HEK293 (cell line): ENCODE data around the gene CDON.

Experiments used
- CTCF ChIA-PET: fragments of 350-600 bp; formaldehyde crosslinking; extraction: SDS; loops from one replicate; lab custom pipeline; 2021; ENCODE audit warnings: antibody characterized with exemption; lab: Yijun Ruan, JAX
- POLR2A ChIA-PET: fragments of 300-600 bp; formaldehyde crosslinking; extraction: SDS; loops from one replicate; lab custom pipeline; 2020; ENCODE audit warnings: antibody characterized with exemption, inconsistent platforms; lab: Yijun Ruan, JAX
- H3K27ac ChIP-seq: fragments of 200-500 bp; sonication (Bioruptor generic); 2 replicates; pipeline ENCODE4 v1.5.1; 2014; ENCODE audit warnings: low read depth, low read length, control low read depth, inconsistent platforms; ENCODE audit errors: extremely low read depth
- H3K36me3 ChIP-seq, 2 experiments: fragments of 200-500 bp in 1 of 2; sonication (Bioruptor generic) in 1 of 2; 1 replicate in 1 of 2; 2 replicates in 1 of 2; pipeline ENCODE4 v1.5.1; 2014 to 2017; ENCODE audit warnings: inconsistent platforms in 2 of 2, low read length in 2 of 2; ENCODE audit not compliant: control insufficient read depth in 2 of 2, insufficient read depth in 1 of 2
- H3K4me1 ChIP-seq: fragments of 200-500 bp; sonication (Bioruptor generic); 2 replicates; pipeline ENCODE4 v1.5.1; 2014; ENCODE audit warnings: mild to moderate bottlenecking, low read length, inconsistent platforms; ENCODE audit not compliant: control insufficient read depth, insufficient read depth
- H3K4me3 ChIP-seq: 2 replicates; pipeline ENCODE4 v1.5.1; 2011; ENCODE audit warnings: low read depth, mild to moderate bottlenecking, control low read depth, low read length, moderate library complexity
- H3K9me3 ChIP-seq: fragments of 200-500 bp; sonication (Bioruptor generic); 2 replicates; pipeline ENCODE4 v1.5.1; 2014; ENCODE audit warnings: low read depth, low read length, inconsistent platforms; ENCODE audit not compliant: control insufficient read depth, insufficient read depth
- GLIS1 ChIP-seq: fragments of 450-650 bp; formaldehyde crosslinking; IDR thresholded peaks from 2 replicates; pipeline ENCODE4 v1.5.1; 2016; ENCODE audit warnings: missing biosample characterization, missing genetic modification characterization
- KLF7 ChIP-seq: fragments of 450-650 bp; formaldehyde crosslinking; IDR thresholded peaks from 2 replicates; pipeline ENCODE4 v1.5.1; 2016; ENCODE audit warnings: missing biosample characterization, missing genetic modification characterization, borderline replicate concordance
- KLF8 ChIP-seq: fragments of 450-650 bp; formaldehyde crosslinking; IDR thresholded peaks from 2 replicates; pipeline ENCODE4 v1.5.1; 2016; ENCODE audit warnings: missing biosample characterization, missing genetic modification characterization
- ZBTB20 ChIP-seq: fragments of 450-650 bp; formaldehyde crosslinking; IDR thresholded peaks from 2 replicates; pipeline ENCODE4 v1.5.1; 2016; ENCODE audit warnings: missing biosample characterization, missing genetic modification characterization
- ZBTB8A ChIP-seq: fragments of 450-650 bp; formaldehyde crosslinking; IDR thresholded peaks from 2 replicates; pipeline ENCODE4 v1.5.1; 2016; ENCODE audit warnings: missing biosample characterization, missing genetic modification characterization
- ZNF311 ChIP-seq: fragments of 450-650 bp; formaldehyde crosslinking; IDR thresholded peaks from 2 replicates; pipeline ENCODE4 v1.5.1; 2017; ENCODE audit warnings: missing biosample characterization, missing genetic modification characterization, borderline replicate concordance
- ZNF510 ChIP-seq: fragments of 450-650 bp; formaldehyde crosslinking; IDR thresholded peaks from 2 replicates; pipeline ENCODE4 v1.5.1; 2018; ENCODE audit warnings: mild to moderate bottlenecking, missing genetic modification characterization, missing biosample characterization; ENCODE audit not compliant: insufficient replicate concordance
- ZNF558 ChIP-seq: fragments of 450-650 bp; formaldehyde crosslinking; IDR thresholded peaks from 2 replicates; pipeline ENCODE4 v1.5.1; 2016; ENCODE audit warnings: missing biosample characterization, missing genetic modification characterization
- ZNF571 ChIP-seq: fragments of 450-650 bp; formaldehyde crosslinking; IDR thresholded peaks from 2 replicates; pipeline ENCODE4 v1.5.0; 2017; ENCODE audit warnings: missing biosample characterization, missing genetic modification characterization
- ZNF626 ChIP-seq: fragments of 450-650 bp; sonication (Bioruptor Pico); formaldehyde crosslinking; IDR thresholded peaks from 2 replicates; pipeline ENCODE4 v1.5.1; 2018; ENCODE audit warnings: missing biosample characterization, missing genetic modification characterization, inconsistent platforms
- ZNF658 ChIP-seq: fragments of 450-650 bp; formaldehyde crosslinking; IDR thresholded peaks from 2 replicates; pipeline ENCODE4; 2016; ENCODE audit warnings: missing biosample characterization, missing genetic modification characterization
- ZNF677 ChIP-seq: fragments of 450-650 bp; IDR thresholded peaks from 2 replicates; pipeline ENCODE4 v1.5.0; 2018; ENCODE audit warnings: missing biosample characterization, mild to moderate bottlenecking, missing genetic modification characterization, moderate library complexity
- ZNF768 ChIP-seq: fragments of 450-650 bp; formaldehyde crosslinking; IDR thresholded peaks from 2 replicates; pipeline ENCODE4 v1.5.1; 2018; ENCODE audit warnings: missing biosample characterization, mild to moderate bottlenecking, missing genetic modification characterization
- ZNF776 ChIP-seq: fragments of 450-650 bp; formaldehyde crosslinking; IDR thresholded peaks from 2 replicates; pipeline ENCODE4 v1.5.0; 2017; ENCODE audit warnings: missing biosample characterization, missing genetic modification characterization, borderline replicate concordance
- ZNF830 ChIP-seq: fragments of 450-650 bp; IDR thresholded peaks from 2 replicates; pipeline ENCODE4 v1.5.0; 2018; ENCODE audit warnings: missing biosample characterization, missing genetic modification characterization, low read depth, mild to moderate bottlenecking, moderate library complexity
- ZSCAN30 ChIP-seq: fragments of 450-650 bp; IDR thresholded peaks from 2 replicates; pipeline ENCODE4 v1.5.1; 2018; ENCODE audit warnings: missing biosample characterization, mild to moderate bottlenecking, missing genetic modification characterization, moderate library complexity
- TF ChIP-seq, protein P1 (sequence below): fragments of 450-650 bp; formaldehyde crosslinking; IDR thresholded peaks from 2 replicates; pipeline ENCODE4 v1.5.1; 2016; ENCODE audit warnings: missing biosample characterization, missing genetic modification characterization, borderline replicate concordance
- TF ChIP-seq, protein P2 (sequence below): fragments of 450-650 bp; formaldehyde crosslinking; IDR thresholded peaks from 2 replicates; pipeline ENCODE4 v1.5.1; 2016; ENCODE audit warnings: missing biosample characterization, missing genetic modification characterization
- TF ChIP-seq, protein P3 (sequence below): fragments of 450-650 bp; formaldehyde crosslinking; IDR thresholded peaks from 2 replicates; pipeline ENCODE4 v1.5.1; 2017; ENCODE audit warnings: missing biosample characterization, missing genetic modification characterization
- TF ChIP-seq, protein P4 (sequence below): fragments of 450-650 bp; formaldehyde crosslinking; IDR thresholded peaks from 2 replicates; pipeline ENCODE4 v1.5.1; 2017; ENCODE audit warnings: missing biosample characterization, missing genetic modification characterization
- TF ChIP-seq, protein P5 (sequence below): fragments of 450-650 bp; formaldehyde crosslinking; optimal IDR thresholded peaks from 2 replicates; pipeline ENCODE3; 2016; ENCODE audit warnings: missing biosample characterization, mild to moderate bottlenecking, missing genetic modification characterization
- TF ChIP-seq, protein P6 (sequence below): fragments of 450-650 bp; formaldehyde crosslinking; IDR thresholded peaks from 2 replicates; pipeline ENCODE4 v1.5.1; 2016; ENCODE audit warnings: missing biosample characterization, missing genetic modification characterization

The CDON gene

DNA sequence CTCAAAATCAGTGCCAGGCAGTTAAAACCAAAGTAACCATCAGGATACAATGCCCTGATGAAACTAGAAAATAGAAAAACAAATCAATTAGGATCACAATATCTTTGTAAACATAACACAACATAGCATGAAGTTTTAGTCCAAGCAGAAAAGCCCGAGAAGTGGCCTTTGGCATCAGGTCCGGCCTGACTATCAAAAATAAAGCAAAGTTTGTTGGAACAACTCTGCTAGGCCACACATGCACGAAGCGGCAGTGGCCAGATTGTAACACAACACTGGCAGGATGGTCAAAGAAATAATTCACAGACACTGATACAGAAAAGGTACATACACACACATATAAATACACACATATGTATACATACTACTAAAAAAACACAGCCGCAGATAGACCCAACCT, 26.9 kb downstream of the CDON start (continued):
- TF ChIP-seq, protein P1, sequence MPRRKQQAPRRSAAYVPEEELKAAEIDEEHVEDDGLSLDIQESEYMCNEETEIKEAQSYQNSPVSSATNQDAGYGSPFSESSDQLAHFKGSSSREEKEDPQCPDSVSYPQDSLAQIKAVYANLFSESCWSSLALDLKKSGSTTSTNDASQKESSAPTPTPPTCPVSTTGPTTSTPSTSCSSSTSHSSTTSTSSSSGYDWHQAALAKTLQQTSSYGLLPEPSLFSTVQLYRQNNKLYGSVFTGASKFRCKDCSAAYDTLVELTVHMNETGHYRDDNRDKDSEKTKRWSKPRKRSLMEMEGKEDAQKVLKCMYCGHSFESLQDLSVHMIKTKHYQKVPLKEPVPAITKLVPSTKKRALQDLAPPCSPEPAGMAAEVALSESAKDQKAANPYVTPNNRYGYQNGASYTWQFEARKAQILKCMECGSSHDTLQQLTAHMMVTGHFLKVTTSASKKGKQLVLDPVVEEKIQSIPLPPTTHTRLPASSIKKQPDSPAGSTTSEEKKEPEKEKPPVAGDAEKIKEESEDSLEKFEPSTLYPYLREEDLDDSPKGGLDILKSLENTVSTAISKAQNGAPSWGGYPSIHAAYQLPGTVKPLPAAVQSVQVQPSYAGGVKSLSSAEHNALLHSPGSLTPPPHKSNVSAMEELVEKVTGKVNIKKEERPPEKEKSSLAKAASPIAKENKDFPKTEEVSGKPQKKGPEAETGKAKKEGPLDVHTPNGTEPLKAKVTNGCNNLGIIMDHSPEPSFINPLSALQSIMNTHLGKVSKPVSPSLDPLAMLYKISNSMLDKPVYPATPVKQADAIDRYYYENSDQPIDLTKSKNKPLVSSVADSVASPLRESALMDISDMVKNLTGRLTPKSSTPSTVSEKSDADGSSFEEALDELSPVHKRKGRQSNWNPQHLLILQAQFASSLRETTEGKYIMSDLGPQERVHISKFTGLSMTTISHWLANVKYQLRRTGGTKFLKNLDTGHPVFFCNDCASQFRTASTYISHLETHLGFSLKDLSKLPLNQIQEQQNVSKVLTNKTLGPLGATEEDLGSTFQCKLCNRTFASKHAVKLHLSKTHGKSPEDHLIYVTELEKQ (tag by site-specific recombination): no peak
- TF ChIP-seq ZBTB20 (tag by site-specific recombination) (no peak), ZNF830 (tag by site-specific recombination) (no peak), ZNF768 (no peak), ZNF311 (tag by site-specific recombination) (no peak), ZNF776 (tag by site-specific recombination) (no peak), ZNF558 (tag by site-specific recombination) (no peak)
- TF ChIP-seq, protein P2, sequence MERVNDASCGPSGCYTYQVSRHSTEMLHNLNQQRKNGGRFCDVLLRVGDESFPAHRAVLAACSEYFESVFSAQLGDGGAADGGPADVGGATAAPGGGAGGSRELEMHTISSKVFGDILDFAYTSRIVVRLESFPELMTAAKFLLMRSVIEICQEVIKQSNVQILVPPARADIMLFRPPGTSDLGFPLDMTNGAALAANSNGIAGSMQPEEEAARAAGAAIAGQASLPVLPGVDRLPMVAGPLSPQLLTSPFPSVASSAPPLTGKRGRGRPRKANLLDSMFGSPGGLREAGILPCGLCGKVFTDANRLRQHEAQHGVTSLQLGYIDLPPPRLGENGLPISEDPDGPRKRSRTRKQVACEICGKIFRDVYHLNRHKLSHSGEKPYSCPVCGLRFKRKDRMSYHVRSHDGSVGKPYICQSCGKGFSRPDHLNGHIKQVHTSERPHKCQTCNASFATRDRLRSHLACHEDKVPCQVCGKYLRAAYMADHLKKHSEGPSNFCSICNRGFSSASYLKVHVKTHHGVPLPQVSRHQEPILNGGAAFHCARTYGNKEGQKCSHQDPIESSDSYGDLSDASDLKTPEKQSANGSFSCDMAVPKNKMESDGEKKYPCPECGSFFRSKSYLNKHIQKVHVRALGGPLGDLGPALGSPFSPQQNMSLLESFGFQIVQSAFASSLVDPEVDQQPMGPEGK (tag by site-specific recombination): no peak

DNA sequence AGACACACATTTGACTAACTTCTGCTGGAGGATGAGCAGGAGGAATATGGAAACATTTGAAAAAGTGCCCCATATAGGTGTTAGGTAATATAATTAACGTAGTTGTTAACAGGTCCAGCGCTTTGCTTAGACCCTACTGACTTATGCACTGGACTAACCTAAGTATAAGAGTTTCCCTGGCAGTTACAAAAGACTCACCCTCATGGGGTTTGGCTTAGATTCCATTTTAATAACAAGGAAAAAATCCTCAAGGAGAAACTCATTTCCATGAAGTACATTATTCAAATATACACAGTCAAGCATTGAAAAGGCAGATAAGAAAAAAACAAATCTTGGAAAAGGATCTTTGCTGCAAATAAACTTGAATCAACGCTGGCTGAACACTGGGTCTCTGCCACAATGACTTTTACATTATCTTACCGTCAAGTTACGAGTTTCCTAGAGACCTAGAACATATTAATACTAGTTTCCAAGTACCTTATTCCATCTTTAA, 27.7 kb downstream of the CDON start:
- no peaks in the 10 kb centered on the region for H3K4me1 ChIP-seq
- H3K9me3 ChIP-seq: no peaks in the 10 kb centered on the region
- CTCF ChIA-PET: no interaction called here
- H3K27ac ChIP-seq: no peak overlapping the region
- no peaks in the 10 kb centered on the region for H3K36me3 ChIP-seq
- no peak overlapping the region for H3K4me3 ChIP-seq
- POLR2A ChIA-PET: no interaction called here
- TF ChIP-seq GLIS1 (tag by site-specific recombination): no peak
- TF ChIP-seq ZNF658: no peak
- TF ChIP-seq, protein P3, sequence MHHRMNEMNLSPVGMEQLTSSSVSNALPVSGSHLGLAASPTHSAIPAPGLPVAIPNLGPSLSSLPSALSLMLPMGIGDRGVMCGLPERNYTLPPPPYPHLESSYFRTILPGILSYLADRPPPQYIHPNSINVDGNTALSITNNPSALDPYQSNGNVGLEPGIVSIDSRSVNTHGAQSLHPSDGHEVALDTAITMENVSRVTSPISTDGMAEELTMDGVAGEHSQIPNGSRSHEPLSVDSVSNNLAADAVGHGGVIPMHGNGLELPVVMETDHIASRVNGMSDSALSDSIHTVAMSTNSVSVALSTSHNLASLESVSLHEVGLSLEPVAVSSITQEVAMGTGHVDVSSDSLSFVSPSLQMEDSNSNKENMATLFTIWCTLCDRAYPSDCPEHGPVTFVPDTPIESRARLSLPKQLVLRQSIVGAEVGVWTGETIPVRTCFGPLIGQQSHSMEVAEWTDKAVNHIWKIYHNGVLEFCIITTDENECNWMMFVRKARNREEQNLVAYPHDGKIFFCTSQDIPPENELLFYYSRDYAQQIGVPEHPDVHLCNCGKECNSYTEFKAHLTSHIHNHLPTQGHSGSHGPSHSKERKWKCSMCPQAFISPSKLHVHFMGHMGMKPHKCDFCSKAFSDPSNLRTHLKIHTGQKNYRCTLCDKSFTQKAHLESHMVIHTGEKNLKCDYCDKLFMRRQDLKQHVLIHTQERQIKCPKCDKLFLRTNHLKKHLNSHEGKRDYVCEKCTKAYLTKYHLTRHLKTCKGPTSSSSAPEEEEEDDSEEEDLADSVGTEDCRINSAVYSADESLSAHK (tag by site-specific recombination): no peak
- no peak for TF ChIP-seq ZSCAN30
- TF ChIP-seq ZNF626 (tag by site-specific recombination): no peak
- no peak for TF ChIP-seq ZNF510 (tag by site-specific recombination)
- TF ChIP-seq, protein P4, sequence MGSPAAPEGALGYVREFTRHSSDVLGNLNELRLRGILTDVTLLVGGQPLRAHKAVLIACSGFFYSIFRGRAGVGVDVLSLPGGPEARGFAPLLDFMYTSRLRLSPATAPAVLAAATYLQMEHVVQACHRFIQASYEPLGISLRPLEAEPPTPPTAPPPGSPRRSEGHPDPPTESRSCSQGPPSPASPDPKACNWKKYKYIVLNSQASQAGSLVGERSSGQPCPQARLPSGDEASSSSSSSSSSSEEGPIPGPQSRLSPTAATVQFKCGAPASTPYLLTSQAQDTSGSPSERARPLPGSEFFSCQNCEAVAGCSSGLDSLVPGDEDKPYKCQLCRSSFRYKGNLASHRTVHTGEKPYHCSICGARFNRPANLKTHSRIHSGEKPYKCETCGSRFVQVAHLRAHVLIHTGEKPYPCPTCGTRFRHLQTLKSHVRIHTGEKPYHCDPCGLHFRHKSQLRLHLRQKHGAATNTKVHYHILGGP (tag by site-specific recombination): no peak
- TF ChIP-seq, protein P5, sequence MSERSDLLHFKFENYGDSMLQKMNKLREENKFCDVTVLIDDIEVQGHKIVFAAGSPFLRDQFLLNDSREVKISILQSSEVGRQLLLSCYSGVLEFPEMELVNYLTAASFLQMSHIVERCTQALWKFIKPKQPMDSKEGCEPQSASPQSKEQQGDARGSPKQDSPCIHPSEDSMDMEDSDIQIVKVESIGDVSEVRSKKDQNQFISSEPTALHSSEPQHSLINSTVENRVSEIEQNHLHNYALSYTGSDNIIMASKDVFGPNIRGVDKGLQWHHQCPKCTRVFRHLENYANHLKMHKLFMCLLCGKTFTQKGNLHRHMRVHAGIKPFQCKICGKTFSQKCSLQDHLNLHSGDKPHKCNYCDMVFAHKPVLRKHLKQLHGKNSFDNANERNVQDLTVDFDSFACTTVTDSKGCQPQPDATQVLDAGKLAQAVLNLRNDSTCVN (tag by site-specific recombination): no peak
- TF ChIP-seq KLF8: no peak
- no peak for TF ChIP-seq KLF7 (tag by site-specific recombination)
- TF ChIP-seq ZNF571: no peak
- TF ChIP-seq ZNF677: no peak
- no peak for TF ChIP-seq ZBTB8A
- TF ChIP-seq, protein P6, sequence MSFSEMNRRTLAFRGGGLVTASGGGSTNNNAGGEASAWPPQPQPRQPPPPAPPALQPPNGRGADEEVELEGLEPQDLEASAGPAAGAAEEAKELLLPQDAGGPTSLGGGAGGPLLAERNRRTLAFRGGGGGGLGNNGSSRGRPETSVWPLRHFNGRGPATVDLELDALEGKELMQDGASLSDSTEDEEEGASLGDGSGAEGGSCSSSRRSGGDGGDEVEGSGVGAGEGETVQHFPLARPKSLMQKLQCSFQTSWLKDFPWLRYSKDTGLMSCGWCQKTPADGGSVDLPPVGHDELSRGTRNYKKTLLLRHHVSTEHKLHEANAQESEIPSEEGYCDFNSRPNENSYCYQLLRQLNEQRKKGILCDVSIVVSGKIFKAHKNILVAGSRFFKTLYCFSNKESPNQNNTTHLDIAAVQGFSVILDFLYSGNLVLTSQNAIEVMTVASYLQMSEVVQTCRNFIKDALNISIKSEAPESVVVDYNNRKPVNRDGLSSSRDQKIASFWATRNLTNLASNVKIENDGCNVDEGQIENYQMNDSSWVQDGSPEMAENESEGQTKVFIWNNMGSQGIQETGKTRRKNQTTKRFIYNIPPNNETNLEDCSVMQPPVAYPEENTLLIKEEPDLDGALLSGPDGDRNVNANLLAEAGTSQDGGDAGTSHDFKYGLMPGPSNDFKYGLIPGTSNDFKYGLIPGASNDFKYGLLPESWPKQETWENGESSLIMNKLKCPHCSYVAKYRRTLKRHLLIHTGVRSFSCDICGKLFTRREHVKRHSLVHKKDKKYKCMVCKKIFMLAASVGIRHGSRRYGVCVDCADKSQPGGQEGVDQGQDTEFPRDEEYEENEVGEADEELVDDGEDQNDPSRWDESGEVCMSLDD (tag by site-specific recombination): no peak
